ENCODE measurements around the gene SPP1. TPM values are rescaled to one million over a fixed set of nuclear protein-coding genes. Genes with fewer than 3 reads are reported as not detected.

Gene SPP1
- polyA plus RNA-seq, 1 donor (not counting 4 experiments of a cell fraction or from before 2014, with no cell fraction given), result 0.84 TPM

DNA sequence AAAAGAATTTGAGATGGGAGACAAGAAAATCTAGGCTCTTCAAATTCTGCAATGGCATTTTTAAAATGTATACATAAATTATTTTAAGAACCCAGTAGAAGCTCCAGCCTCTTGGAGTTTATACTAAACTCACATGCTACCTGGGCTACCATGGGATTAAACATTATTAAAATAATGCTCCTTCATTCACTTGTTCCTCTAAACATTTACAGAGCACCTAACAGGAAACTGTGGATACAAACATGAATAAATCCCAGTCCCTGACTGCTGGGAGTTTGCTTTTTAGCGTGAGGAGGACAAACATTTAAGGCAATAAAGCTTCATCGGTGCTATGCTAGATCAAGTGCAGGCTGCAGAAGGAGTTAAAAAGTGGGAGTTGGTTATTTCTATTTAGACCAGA is 5.4 kb upstream of the SPP1 start:
- TF ChIP-seq EZH2 (IDR thresholded peaks at IDR 0.05; ENCODE audit: low read length), result no peak
- TF ChIP-seq, protein P1, sequence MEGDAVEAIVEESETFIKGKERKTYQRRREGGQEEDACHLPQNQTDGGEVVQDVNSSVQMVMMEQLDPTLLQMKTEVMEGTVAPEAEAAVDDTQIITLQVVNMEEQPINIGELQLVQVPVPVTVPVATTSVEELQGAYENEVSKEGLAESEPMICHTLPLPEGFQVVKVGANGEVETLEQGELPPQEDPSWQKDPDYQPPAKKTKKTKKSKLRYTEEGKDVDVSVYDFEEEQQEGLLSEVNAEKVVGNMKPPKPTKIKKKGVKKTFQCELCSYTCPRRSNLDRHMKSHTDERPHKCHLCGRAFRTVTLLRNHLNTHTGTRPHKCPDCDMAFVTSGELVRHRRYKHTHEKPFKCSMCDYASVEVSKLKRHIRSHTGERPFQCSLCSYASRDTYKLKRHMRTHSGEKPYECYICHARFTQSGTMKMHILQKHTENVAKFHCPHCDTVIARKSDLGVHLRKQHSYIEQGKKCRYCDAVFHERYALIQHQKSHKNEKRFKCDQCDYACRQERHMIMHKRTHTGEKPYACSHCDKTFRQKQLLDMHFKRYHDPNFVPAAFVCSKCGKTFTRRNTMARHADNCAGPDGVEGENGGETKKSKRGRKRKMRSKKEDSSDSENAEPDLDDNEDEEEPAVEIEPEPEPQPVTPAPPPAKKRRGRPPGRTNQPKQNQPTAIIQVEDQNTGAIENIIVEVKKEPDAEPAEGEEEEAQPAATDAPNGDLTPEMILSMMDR (optimal IDR thresholded peaks at IDR 0.05 in 1 of 3, IDR thresholded peaks at IDR 0.05 in 1 of 3, conservative IDR thresholded peaks at IDR 0.05 in 1 of 3; ENCODE audit: extremely low read depth in 1 of 3, insufficient read depth in 2 of 3, low read length in 3 of 3), result no peak
- Histone ChIP-seq H2AFZ (ENCODE audit: control insufficient read depth, low read length) (no peak overlapping the region), H3K4me1 (ENCODE audit: control insufficient read depth, extremely low read depth, insufficient read depth, low read length) (peaks cover 18% of the 10 kb centered on the region), H3K9me1 (ENCODE audit: control insufficient read depth, extremely low read depth, insufficient read depth, low read length) (no peaks in the 10 kb centered on the region), H3K79me2 (ENCODE audit: control insufficient read depth, insufficient read depth, low read length) (no peaks in the 10 kb centered on the region), H4K20me1 (ENCODE audit: control insufficient read depth, extremely low read depth, insufficient read depth, low read length) (no peaks in the 10 kb centered on the region), H3K27ac (ENCODE audit: control insufficient read depth, insufficient read depth, low read length) (no peak overlapping the region), H3K9me3 (ENCODE audit: control insufficient read depth, low read depth, low read length) (no peaks in the 10 kb centered on the region), H3K9ac (ENCODE audit: control insufficient read depth, extremely low read depth, insufficient read depth, low read length) (no peak overlapping the region), H3K27me3 (ENCODE audit: control insufficient read depth, extremely low read depth, insufficient read depth, low read length) (no peaks in the 10 kb centered on the region), H3K36me3 (ENCODE audit: control insufficient read depth in 2 of 2, extremely low read depth in 1 of 2, insufficient read depth in 2 of 2, low read length in 2 of 2) (no peaks in the 10 kb centered on the region), H3K4me3 (ENCODE audit: control insufficient read depth in 2 of 3, extremely low read depth in 1 of 3, insufficient read depth in 2 of 3, low read depth in 1 of 3, low read length in 3 of 3) (no peak overlapping the region), H3K4me2 (ENCODE audit: control insufficient read depth, extremely low read depth, insufficient read depth, low read depth, low read length) (no peak overlapping the region)
- DNase-seq (ENCODE audit: low read depth, low spot score), result no peak
- dilution Hi-C loops (cut with MboI; ENCODE audit: extremely low pct_ligation_motif_present, low sequenced_read_pairs), result loop anchor here (25.0 kb wide), 1 partner anchor 108 kb away; no protein-coding TSS in a partner anchor
- no peak for FAIRE-seq

DNA sequence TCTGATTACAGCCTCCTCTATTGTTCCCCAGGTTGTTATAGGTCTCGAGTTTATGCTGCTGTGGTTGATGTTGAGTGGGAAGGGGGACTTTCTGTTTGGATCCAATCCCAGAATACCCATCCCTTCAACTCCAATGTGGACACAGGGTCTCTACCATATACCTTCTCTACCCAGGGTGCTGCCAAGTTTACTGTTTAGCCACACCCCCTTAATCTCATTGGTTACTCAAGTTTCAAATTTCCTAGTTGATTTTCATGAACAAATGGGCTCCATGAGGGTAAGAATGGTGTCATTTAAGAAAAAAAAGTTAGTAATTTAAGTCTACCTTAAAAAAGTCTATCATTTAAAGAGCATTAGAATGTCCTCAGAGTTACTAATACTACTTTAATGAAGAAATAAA is 3.6 kb upstream of the SPP1 start:
- Histone ChIP-seq H3K9me1 (ENCODE audit: control insufficient read depth, extremely low read depth, insufficient read depth, low read length) (no peaks in the 10 kb centered on the region), H3K9me3 (ENCODE audit: control insufficient read depth, low read depth, low read length) (no peaks in the 10 kb centered on the region), H3K4me3 (ENCODE audit: control insufficient read depth in 2 of 3, extremely low read depth in 1 of 3, insufficient read depth in 2 of 3, low read depth in 1 of 3, low read length in 3 of 3) (no peak overlapping the region), H3K4me2 (ENCODE audit: control insufficient read depth, extremely low read depth, insufficient read depth, low read depth, low read length) (no peak overlapping the region), H3K36me3 (ENCODE audit: control insufficient read depth in 2 of 2, extremely low read depth in 1 of 2, insufficient read depth in 2 of 2, low read length in 2 of 2) (no peaks in the 10 kb centered on the region), H4K20me1 (ENCODE audit: control insufficient read depth, extremely low read depth, insufficient read depth, low read length) (no peaks in the 10 kb centered on the region), H3K27me3 (ENCODE audit: control insufficient read depth, extremely low read depth, insufficient read depth, low read length) (no peaks in the 10 kb centered on the region), H3K79me2 (ENCODE audit: control insufficient read depth, insufficient read depth, low read length) (no peaks in the 10 kb centered on the region), H3K9ac (ENCODE audit: control insufficient read depth, extremely low read depth, insufficient read depth, low read length) (no peak overlapping the region), H2AFZ (ENCODE audit: control insufficient read depth, low read length) (no peak overlapping the region), H3K27ac (ENCODE audit: control insufficient read depth, insufficient read depth, low read length) (no peak overlapping the region), H3K4me1 (ENCODE audit: control insufficient read depth, extremely low read depth, insufficient read depth, low read length) (peaks cover 18% of the 10 kb centered on the region)
- dilution Hi-C loops (cut with MboI; ENCODE audit: extremely low pct_ligation_motif_present, low sequenced_read_pairs), result loop anchor here (25.0 kb wide), 1 partner anchor 110 kb away; no protein-coding TSS in a partner anchor
- FAIRE-seq (no peak), DNase-seq (ENCODE audit: low read depth, low spot score) (no peak)
- TF ChIP-seq, protein P1 (optimal IDR thresholded peaks at IDR 0.05 in 1 of 3, IDR thresholded peaks at IDR 0.05 in 1 of 3, conservative IDR thresholded peaks at IDR 0.05 in 1 of 3; ENCODE audit: extremely low read depth in 1 of 3, insufficient read depth in 2 of 3, low read length in 3 of 3), result no peak
- no peak for TF ChIP-seq EZH2 (IDR thresholded peaks at IDR 0.05; ENCODE audit: low read length)
